Natural killer cell (primary cell): ENCODE data around the gene ATP7B. TPM values are rescaled to one million over a fixed set of nuclear protein-coding genes. Genes with fewer than 3 reads are reported as not detected.
A peak's percentile ranks its signal among the peaks of the same experiment; 100 is the strongest.

Experiments used
- ATAC-seq, 3 donors: fragments of 150-1000 bp in 2 of 3; fragments of 200-7000 bp in 1 of 3; cut with Tn5 transposase; 1 replicate in 1 of 3; 2 replicates in 2 of 3; pipeline ENCODE4 v1.10.0; 2021; ENCODE audit warnings: mild to moderate bottlenecking in 2 of 3, moderate library complexity in 2 of 3
- DNase-seq, 2 donors: peaks; one replicate each; pipeline versions ENCODE4 v3.0.0 to v3.0.0-alpha.2; 2013 to 2021; ENCODE audit warnings: mixed read lengths in 1 of 2
- H3K27ac ChIP-seq: one replicate; pipeline ENCODE4 v1.5.1; 2013; ENCODE audit warnings: mild to moderate bottlenecking, low read length
- H3K27me3 ChIP-seq: one replicate; pipeline ENCODE4 v1.6.1; 2013; ENCODE audit warnings: low read length; ENCODE audit not compliant: control insufficient read depth, insufficient read depth
- H3K36me3 ChIP-seq: one replicate; pipeline ENCODE4 v1.6.1; 2013; ENCODE audit warnings: low read length; ENCODE audit not compliant: control insufficient read depth, insufficient read depth
- H3K4me1 ChIP-seq: one replicate; pipeline ENCODE4 v1.6.1; 2013; ENCODE audit warnings: low read length; ENCODE audit not compliant: control insufficient read depth, insufficient read depth
- H3K4me3 ChIP-seq: one replicate; pipeline ENCODE4 v1.5.1; 2013; ENCODE audit warnings: low read length
- H3K9me3 ChIP-seq: one replicate; pipeline ENCODE4 v1.6.1; 2013; ENCODE audit warnings: low read length; ENCODE audit not compliant: control insufficient read depth, insufficient read depth
- H3K27ac Mint-ChIP-seq, 2 donors: one replicate each; pipeline ENCODE4 v1.8.0; 2022; ENCODE audit warnings: mild to moderate bottlenecking in 2 of 2, mixed read lengths in 2 of 2, moderate library complexity in 1 of 2
- H3K27me3 Mint-ChIP-seq, 2 donors: one replicate each; pipeline ENCODE4 v1.8.0; 2022; ENCODE audit warnings: low read depth in 2 of 2, mixed read lengths in 2 of 2
- H3K36me3 Mint-ChIP-seq: one replicate; pipeline ENCODE4 v1.8.0; 2022; ENCODE audit warnings: mixed read lengths
- H3K4me1 Mint-ChIP-seq, 2 donors: one replicate each; pipeline ENCODE4 v1.8.0; 2022; ENCODE audit warnings: mixed read lengths in 2 of 2
- H3K4me3 Mint-ChIP-seq: one replicate; pipeline ENCODE4 v1.8.0; 2022; ENCODE audit warnings: mild to moderate bottlenecking, moderate library complexity, mixed read lengths
- H3K9me3 Mint-ChIP-seq, 2 donors: one replicate each; pipeline ENCODE4 v1.8.0; 2022; ENCODE audit warnings: mixed read lengths in 2 of 2
- WGBS: methylation state at CpG from one replicate; pipeline ENCODE4 v1.1.7; 2013; ENCODE audit warnings: missing lambda C conversion rate; ENCODE audit not compliant: insufficient coverage; 5-methylcytosine and 5-hydroxymethylcytosine counted together
- intact Hi-C: fragments of 100-400 bp; cut with micrococcal nuclease; formaldehyde crosslinking; loops from one replicate; pipeline ENCODE4 v1.14.2; 2022
- total RNA-seq, 4 donors: library from RNA; stranded (reverse); fragments of 120-200 nt in 1 of 4; gene quantifications; one replicate each; pipeline versions ENCODE4 v1.2.3 to v1.2.4, GENCODE V29; 2013 to 2022
- TF ChIP-seq, protein P1 (sequence below): fragments of 200-600 bp; IDR thresholded peaks from one replicate; pipeline ENCODE4 v1.8.0; 2022; ENCODE audit warnings: antibody characterized with exemption

Gene ATP7B
- total RNA-seq, 3 donors from 2014 or later (not counting 1 experiment from before 2014, with no cell fraction given), result 0.45 to 0.64 (median 0.58) TPM

DNA sequence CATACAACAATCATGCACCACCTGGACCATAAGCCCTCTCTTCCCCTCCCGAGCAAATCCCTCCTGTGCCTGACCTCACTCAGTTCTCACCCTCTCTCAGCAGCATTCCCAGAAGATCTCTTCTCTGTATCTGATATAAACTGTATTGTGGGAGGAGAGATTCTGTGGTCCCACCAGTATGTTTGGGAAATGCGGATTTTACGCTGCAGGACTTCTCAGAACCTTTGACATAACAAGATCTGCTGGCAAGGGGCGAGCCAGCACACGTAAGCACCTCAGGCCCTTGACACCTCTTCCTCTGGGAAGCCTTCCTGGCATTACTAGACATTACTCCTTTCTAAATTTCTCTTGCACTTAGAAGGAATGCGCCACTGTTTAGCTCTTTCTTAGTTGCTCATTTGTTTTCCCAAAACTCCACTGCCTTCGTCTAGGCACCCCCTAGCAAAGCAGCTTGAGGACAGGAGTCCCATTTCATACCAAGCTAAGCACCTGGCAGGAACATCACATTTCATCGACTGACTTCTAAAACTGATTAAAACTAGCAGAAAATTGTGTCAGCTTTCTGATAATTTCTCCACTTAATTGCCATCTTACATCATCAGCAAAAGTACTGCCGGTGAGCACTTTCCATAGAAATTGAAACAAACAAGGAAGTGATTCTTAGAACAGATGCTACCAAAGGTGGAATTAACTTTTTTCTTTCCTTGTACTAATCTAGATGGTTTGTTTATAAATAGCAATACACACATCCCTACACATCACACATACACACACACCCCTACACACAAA is 86.3 kb downstream of the ATP7B start:
- 93% methylated on average over 9 of the region's 9 CpGs for WGBS

DNA sequence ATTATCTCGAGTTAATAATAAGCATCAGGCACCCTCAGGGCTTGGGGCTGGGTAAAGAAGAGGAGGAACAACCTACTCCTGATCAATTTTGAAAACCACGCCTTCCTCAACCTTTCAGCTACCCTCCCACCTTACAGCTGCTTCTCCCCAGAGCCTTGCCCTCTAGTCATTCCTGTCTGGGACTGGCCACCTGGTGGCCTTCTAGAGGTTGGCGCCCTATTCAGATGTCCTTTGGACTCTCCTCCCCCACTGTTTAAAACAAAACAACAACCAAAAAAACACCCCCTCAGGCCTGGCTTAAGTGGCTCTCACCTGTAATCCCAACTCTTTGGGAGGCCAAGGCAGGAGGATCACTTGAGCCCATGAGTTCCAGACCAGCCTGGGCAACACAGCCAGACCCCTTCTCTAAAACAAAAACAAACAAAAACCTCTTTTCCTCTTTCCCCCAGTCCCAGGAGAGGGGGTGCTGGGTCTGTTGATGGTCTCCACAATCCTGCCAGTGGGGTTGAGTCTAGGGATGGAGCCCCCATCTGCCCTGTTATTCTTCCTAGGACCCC is 87.2 kb downstream of the ATP7B start:
- Mint-ChIP-seq H3K27me3 (peaks cover 7 to 10% of the 10 kb centered on the region in 2 donors), H3K27ac (no peak overlapping the region), H3K4me3 (no peak overlapping the region), H3K4me1 (no peaks in the 10 kb centered on the region), H3K36me3 (no peaks in the 10 kb centered on the region), H3K9me3 (no peaks in the 10 kb centered on the region)
- ATAC-seq (peak in 1 of 3 donors; percentile 48), DNase-seq (peak in 1 of 2 donors; percentile 11)
- Histone ChIP-seq H3K9me3 (no peaks in the 10 kb centered on the region), H3K36me3 (no peaks in the 10 kb centered on the region), H3K27ac (no peak overlapping the region), H3K27me3 (no peaks in the 10 kb centered on the region), H3K4me1 (no peaks in the 10 kb centered on the region), H3K4me3 (no peak overlapping the region)
- TF ChIP-seq, protein P1, sequence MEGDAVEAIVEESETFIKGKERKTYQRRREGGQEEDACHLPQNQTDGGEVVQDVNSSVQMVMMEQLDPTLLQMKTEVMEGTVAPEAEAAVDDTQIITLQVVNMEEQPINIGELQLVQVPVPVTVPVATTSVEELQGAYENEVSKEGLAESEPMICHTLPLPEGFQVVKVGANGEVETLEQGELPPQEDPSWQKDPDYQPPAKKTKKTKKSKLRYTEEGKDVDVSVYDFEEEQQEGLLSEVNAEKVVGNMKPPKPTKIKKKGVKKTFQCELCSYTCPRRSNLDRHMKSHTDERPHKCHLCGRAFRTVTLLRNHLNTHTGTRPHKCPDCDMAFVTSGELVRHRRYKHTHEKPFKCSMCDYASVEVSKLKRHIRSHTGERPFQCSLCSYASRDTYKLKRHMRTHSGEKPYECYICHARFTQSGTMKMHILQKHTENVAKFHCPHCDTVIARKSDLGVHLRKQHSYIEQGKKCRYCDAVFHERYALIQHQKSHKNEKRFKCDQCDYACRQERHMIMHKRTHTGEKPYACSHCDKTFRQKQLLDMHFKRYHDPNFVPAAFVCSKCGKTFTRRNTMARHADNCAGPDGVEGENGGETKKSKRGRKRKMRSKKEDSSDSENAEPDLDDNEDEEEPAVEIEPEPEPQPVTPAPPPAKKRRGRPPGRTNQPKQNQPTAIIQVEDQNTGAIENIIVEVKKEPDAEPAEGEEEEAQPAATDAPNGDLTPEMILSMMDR, result peak; percentile 15
- intact Hi-C loops, result no loop called here
- 78% methylated on average over 3 of the region's 3 CpGs for WGBS

More for the DNA sequence above, 86.3 kb downstream of the ATP7B start:
- no peak overlapping the region for H3K4me3 Mint-ChIP-seq
- intact Hi-C loops, result no loop called here
- H3K27ac ChIP-seq, result no peak overlapping the region
- H3K9me3 Mint-ChIP-seq, result no peaks in the 10 kb centered on the region
- TF ChIP-seq, protein P1, result no peak
- no peaks in the 10 kb centered on the region for H3K4me1 Mint-ChIP-seq
- DNase-seq, result no peak
- H3K36me3 Mint-ChIP-seq, result no peaks in the 10 kb centered on the region
- no peak overlapping the region for H3K4me3 ChIP-seq
- no peaks in the 10 kb centered on the region for H3K4me1 ChIP-seq
- no peaks in the 10 kb centered on the region for H3K27me3 ChIP-seq
- H3K9me3 ChIP-seq, result no peaks in the 10 kb centered on the region
- ATAC-seq, result no peak
- peaks cover 7 to 10% of the 10 kb centered on the region in 2 donors for H3K27me3 Mint-ChIP-seq
- H3K36me3 ChIP-seq, result no peaks in the 10 kb centered on the region
- H3K27ac Mint-ChIP-seq, result no peak overlapping the region

DNA sequence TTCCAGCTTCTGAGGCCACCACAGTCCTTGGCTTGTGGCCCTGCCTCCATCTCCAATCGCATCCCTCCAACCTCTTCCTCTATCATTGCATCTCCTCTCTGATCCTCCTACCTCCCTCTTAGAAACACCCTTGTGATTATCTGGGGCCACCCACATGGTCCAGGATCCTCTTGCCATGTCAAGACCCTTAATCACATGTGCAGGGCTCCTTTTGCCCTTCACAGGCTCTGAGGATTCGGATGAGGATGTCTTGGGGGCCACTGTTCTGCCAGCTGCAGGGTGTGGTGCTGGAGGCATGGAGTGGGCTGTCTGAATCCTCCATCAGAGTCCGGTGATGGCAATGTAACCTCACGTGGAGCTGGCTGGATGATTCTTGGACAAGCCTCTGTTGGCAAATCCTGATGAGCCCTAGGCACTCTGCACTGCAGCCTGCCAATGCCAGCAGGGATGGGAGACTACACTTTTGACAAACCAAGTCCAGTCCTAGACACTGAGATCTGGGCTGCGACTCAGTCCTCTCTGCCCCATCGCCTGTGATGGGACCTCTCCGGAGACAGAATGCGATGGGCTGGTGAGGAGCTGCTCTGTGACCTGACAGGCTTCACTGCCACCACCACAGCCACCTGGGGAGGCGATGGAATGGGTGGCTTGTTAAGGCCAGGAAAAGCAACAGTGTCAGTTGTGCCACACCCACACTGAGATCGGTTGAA is 88.3 kb downstream of the ATP7B start:
- Histone ChIP-seq H3K4me1 (no peaks in the 10 kb centered on the region), H3K4me3 (no peak overlapping the region), H3K27me3 (no peaks in the 10 kb centered on the region), H3K36me3 (no peaks in the 10 kb centered on the region), H3K27ac (no peak overlapping the region), H3K9me3 (no peaks in the 10 kb centered on the region)
- H3K27me3 Mint-ChIP-seq, result peaks cover 7 to 10% of the 10 kb centered on the region in 2 donors
- no peak overlapping the region for H3K27ac Mint-ChIP-seq
- H3K9me3 Mint-ChIP-seq, result no peaks in the 10 kb centered on the region
- ATAC-seq, result no peak
- intact Hi-C loops, result no loop called here
- no peak overlapping the region for H3K4me3 Mint-ChIP-seq
- 86% methylated on average over 10 of the region's 10 CpGs for WGBS
- no peak for DNase-seq
- TF ChIP-seq, protein P1, result no peak
- H3K4me1 Mint-ChIP-seq, result no peaks in the 10 kb centered on the region
- H3K36me3 Mint-ChIP-seq, result no peaks in the 10 kb centered on the region
